Measurements from ENCODE around the gene GFOD1.

The GFOD1 gene

GRCh38 chr6:13427316-13427715 lies 60.1 kb downstream of the GFOD1 start:
- no peak for DNase-seq (ENCODE audit: low read depth, low spot score)

GRCh38 chr6:13425943-13426931 lies 61.2 kb downstream of the GFOD1 start:
- DNase-seq (ENCODE audit: low read depth, low spot score), result no peak

DNA sequence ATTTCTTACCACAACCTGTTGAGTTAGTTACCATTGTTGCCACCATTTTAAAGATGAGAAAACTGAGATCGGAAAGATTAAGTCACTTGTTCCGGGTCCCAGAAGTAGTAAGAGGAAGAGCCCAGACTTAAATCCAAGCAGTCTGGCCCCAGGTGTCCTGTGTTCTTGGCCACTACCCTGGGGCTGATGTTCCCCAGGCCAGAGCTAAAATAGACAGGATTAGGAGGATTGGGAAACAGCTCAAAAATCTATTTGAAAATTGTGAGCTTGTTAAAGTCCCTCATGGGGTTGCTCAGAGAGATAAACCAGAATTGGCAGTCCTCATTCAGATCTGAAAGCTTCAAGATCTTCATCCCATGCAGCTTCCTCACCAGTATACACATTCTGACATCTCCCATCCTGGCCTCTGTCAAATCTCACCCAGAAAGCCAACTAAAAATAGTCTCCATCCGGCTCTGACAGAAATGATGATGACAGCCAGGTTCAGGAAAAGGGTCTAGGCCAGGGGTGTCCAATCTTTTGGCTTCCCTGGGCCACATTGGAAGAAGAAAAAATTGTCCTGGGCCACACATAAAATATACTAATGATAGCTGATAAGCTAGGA lies 62.0 kb downstream of the GFOD1 start:
- DNase-seq (ENCODE audit: low read depth, low spot score), result no peak

- DNase-seq (ENCODE audit: low read depth, low spot score), result no peak
These were observed 64.1 kb downstream of the GFOD1 start for GRCh38 chr6:13423252-13423651.

GRCh38 chr6:13422681-13423221 lies 64.6 kb downstream of the GFOD1 start:
- DNase-seq (ENCODE audit: low read depth, low spot score), result no peak

DNA sequence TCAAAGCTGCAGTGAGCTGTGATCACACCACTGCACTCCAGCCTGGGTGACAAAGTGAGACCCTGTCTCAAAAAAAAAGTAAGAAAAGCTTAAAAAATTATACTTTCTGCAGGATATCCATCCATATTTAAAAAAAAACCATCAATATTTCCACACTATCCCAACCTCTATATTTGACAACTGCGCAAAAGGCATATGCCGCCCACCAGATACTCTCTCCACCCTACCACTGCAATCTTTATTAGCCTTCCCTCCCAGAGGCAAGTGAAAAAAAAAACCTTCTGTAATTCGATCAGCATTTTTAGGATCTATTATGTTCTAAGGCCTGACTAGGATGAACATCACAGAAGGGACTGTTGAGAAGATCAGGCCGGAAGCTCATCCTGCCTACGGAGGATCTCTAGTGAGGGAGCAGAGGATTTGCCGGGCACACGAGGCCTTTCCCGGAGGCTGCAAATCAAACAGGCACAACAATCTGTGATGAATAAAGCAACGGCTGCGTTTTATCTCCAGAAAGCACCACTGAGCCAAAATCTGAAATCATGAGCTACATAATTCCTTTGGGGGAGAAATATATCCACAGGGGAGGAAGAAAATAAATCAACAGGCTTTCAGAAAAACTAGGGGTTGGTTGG lies 65.9 kb downstream of the GFOD1 start:
- DNase-seq (ENCODE audit: low read depth, low spot score), result no peak

- DNase-seq (ENCODE audit: low read depth, low spot score), result no peak
These were observed 67.1 kb downstream of the GFOD1 start for GRCh38 chr6:13420269-13420668.

GRCh38 chr6:13419422-13420195 lies 67.8 kb downstream of the GFOD1 start:
- DNase-seq (ENCODE audit: low read depth, low spot score), result no peak

DNA sequence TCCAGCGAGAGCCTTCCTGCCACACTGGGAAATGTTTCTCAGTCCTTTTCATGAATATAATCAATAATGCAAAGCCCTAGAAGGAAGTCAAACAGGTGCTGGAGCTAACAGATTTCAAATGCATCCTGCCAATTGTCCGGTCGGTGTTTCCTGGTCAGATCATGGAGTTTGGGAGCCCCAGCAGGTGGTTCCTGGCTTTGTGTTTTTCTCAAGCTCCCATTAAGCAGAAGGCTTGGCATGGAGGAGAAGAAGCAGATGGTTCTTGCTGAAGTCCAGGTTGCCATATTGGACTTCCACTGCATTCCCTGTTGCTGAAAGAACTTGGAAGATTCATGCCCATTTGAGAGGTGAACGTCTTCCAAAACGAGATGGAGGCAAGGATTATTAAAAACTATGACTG lies 68.6 kb downstream of the GFOD1 start:
- no peak for DNase-seq (ENCODE audit: low read depth, low spot score)

- no peak for DNase-seq (ENCODE audit: low read depth, low spot score)
These were observed 69.4 kb downstream of the GFOD1 start for GRCh38 chr6:13417954-13418353.

DNA sequence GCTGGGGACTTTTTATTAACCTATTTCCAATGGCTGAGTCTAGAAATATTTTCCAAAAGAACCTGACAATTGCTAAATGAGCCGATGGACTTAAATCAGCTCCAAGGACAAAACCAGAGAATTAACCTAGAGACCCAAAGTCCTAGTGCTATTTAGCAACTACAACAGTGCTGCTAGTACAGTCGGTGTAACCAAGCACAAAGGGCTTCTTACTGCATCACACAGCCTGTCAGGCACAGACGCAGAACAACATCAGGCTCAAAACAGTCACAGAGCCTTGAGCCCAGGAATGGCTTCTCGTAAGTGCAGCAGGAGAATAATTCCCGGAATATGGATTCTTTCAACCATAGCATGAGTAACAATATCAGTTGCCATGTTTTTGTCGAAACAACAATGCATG lies 70.0 kb downstream of the GFOD1 start:
- DNase-seq (ENCODE audit: low read depth, low spot score), result no peak

DNA sequence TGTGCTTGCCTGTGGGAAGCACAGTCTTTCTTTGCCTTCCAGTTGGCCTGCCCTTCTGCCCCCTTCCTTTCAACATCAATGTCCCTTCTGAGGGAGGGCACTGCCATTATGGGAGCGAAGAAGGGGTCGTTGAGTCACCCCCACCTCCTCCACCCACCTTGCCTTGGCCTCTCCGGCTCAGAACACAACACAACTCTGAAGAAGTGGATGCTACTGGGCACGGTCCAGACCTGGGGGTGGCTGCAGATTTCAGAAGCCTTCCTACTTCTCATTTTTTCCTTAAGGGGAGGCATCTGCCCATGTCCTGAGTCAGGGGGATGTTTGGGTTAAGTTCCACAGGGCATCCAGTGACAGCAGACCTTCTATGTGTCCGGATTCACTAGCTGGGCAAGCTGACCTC lies 72.1 kb downstream of the GFOD1 start:
- DNase-seq (ENCODE audit: low read depth, low spot score), result no peak

- DNase-seq (ENCODE audit: low read depth, low spot score), result no peak
These were observed 73.4 kb downstream of the GFOD1 start for GRCh38 chr6:13413900-13414555.

DNA sequence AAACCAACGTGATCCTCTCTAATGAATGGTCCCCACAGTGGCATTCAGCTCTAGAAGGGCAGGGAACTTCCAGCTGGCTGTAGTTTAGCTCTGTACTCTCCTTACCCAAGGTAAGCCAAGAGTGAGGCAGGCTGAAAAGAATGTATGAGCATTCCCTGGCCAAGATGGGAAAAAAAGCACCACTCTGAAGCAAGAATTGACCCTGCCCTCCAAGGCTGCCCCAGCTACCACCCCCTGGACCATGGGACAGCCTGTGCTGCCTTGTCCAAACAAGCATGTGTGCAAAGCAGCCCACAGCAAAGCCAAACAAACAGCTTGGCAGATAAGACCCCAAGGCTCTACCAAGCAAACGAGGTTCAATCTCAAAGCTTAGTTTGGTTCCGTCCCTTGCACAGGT lies 73.9 kb downstream of the GFOD1 start:
- no peak for DNase-seq (ENCODE audit: low read depth, low spot score)

- DNase-seq (ENCODE audit: low read depth, low spot score), result no peak
These were observed 74.5 kb downstream of the GFOD1 start for GRCh38 chr6:13412639-13413465.

- no peak for DNase-seq (ENCODE audit: low read depth, low spot score)
These were observed 75.2 kb downstream of the GFOD1 start for GRCh38 chr6:13412211-13412610.

DNA sequence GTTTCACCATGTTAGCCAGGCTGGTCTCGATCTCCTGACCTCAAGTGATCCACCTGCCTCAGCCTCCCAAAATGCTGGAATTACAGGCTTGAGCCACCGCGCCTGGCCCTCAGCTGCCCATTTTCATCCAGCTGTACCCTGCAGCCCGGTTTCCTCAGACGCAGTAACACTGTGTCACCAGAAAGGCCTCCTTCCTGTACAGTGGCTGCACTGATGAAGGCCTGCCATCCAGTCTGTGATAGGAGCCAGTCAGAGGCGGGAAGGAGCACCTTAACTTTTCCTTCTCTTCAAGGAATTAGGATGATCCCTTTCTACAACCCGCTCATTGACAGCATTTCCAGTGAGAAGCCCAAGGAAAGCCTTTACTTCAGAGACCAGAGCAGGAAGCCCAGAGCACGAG lies 75.9 kb downstream of the GFOD1 start:
- DNase-seq (ENCODE audit: low read depth, low spot score), result no peak

GRCh38 chr6:13409991-13410390 lies 77.4 kb downstream of the GFOD1 start:
- DNase-seq (ENCODE audit: low read depth, low spot score), result no peak

GRCh38 chr6:13407709-13408695 lies 79.4 kb downstream of the GFOD1 start:
- no peak for DNase-seq (ENCODE audit: low read depth, low spot score)

Measured in activated CD4-positive, CD25-positive, alpha-beta regulatory T cell treated with anti-CD3 and anti-CD28 coated beads, Interleukin-2, amount 50 U/mL, for 16 hours (primary cell).